ENCODE measurements around the gene ZNF654. TPM values are rescaled to one million over a fixed set of nuclear protein-coding genes. Genes with fewer than 3 reads are reported as not detected.

ZNF654 gene
- total RNA-seq, 1 donor from 2014 or later: 11.2 TPM

- H3K27ac Mint-ChIP-seq: no peak overlapping the region
- H3K9me3 Mint-ChIP-seq: peaks cover 5% of the 10 kb centered on the region
- intact Hi-C loops (cut with micrococcal nuclease): no loop called here
- ChIA-PET CTCF (no interaction called here), POLR2A (no interaction called here)
- H3K27me3 Mint-ChIP-seq: no peaks in the 10 kb centered on the region
- peaks cover 7% of the 10 kb centered on the region for H3K36me3 Mint-ChIP-seq (ENCODE audit: low read depth)
- DNase-seq (no peak), ATAC-seq (ENCODE audit: low read depth) (no peak)
- peaks cover 44% of the 10 kb centered on the region for H3K4me1 Mint-ChIP-seq
- H3K4me3 Mint-ChIP-seq: no peak overlapping the region
- TF ChIP-seq, protein P1, sequence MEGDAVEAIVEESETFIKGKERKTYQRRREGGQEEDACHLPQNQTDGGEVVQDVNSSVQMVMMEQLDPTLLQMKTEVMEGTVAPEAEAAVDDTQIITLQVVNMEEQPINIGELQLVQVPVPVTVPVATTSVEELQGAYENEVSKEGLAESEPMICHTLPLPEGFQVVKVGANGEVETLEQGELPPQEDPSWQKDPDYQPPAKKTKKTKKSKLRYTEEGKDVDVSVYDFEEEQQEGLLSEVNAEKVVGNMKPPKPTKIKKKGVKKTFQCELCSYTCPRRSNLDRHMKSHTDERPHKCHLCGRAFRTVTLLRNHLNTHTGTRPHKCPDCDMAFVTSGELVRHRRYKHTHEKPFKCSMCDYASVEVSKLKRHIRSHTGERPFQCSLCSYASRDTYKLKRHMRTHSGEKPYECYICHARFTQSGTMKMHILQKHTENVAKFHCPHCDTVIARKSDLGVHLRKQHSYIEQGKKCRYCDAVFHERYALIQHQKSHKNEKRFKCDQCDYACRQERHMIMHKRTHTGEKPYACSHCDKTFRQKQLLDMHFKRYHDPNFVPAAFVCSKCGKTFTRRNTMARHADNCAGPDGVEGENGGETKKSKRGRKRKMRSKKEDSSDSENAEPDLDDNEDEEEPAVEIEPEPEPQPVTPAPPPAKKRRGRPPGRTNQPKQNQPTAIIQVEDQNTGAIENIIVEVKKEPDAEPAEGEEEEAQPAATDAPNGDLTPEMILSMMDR (IDR thresholded peaks at IDR 0.05): no peak
These were observed 17.7 kb downstream of the ZNF654 start for GRCh38 chr3:88076712-88077111.

DNA sequence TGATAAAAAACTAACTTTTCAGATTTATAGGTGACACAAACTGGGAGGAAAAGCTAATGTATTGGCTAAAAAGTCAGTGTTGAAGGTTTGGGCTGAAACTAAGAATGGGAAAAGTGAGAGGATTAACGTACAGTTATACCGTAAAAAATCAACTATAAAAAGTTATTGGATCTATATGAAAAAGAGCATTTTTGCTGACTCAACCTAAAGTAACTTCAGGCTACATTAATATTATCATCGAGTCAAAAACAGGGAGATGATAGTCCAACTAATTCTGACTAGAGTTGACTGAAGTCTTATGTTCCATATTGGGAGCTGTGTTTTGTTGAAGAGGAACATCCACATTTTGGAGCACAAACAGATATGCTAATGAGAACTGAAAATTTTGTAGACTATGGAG lies 19.9 kb downstream of the ZNF654 start:
- POLR2A ChIA-PET: no interaction called here
- no peaks in the 10 kb centered on the region for H3K9me3 Mint-ChIP-seq

GRCh38 chr3:88082854-88083253 lies 23.8 kb downstream of the ZNF654 start:
- POLR2A ChIA-PET: interaction anchor here (0.8 kb wide), 1 partner anchor 24 kb away, joined by 3 read pairs; the partner anchor contains the start of genes CGGBP1 and ZNF654
- CTCF ChIA-PET: no interaction called here
- Mint-ChIP-seq H3K9me3 (no peaks in the 10 kb centered on the region), H3K36me3 (ENCODE audit: low read depth) (peaks cover 20% of the 10 kb centered on the region), H3K4me1 (peaks cover 15% of the 10 kb centered on the region), H3K27ac (no peak overlapping the region), H3K4me3 (no peak overlapping the region), H3K27me3 (no peaks in the 10 kb centered on the region)
- intact Hi-C loops (cut with micrococcal nuclease): no loop called here
- TF ChIP-seq, protein P1 (IDR thresholded peaks at IDR 0.05): no peak
- ATAC-seq (ENCODE audit: low read depth): no peak
- DNase-seq: no peak

More for the DNA sequence above, 19.9 kb downstream of the ZNF654 start:
- Mint-ChIP-seq H3K27ac (no peak overlapping the region), H3K4me1 (peaks cover 37% of the 10 kb centered on the region), H3K4me3 (no peak overlapping the region), H3K27me3 (no peaks in the 10 kb centered on the region), H3K36me3 (ENCODE audit: low read depth) (peaks cover 6% of the 10 kb centered on the region)
- DNase-seq (no peak), ATAC-seq (ENCODE audit: low read depth) (no peak)
- intact Hi-C loops (cut with micrococcal nuclease): loop anchor here (2.0 kb wide), 1 partner anchor 16 kb away; no protein-coding TSS in a partner anchor
- CTCF ChIA-PET: no interaction called here
- TF ChIP-seq, protein P1 (IDR thresholded peaks at IDR 0.05): no peak

DNA sequence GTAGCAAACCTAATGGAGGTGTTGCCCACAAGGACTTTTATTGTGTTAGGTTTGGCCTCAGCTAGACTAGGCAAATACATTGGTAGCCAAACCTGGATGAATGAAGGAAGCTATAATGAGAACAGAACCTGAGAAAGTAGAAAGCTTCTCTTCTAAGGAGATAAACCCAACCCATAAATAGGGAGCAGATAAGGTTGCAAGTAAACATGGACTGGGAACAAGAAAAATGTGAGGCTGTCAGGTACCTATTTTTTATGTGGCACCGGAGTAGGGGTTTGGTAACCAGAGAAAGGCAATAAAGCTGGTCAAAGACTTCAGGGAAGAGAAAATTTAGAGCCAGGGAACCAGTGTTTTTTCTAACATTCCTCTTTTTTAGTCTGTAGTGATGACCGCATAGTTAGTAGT lies 25.0 kb downstream of the ZNF654 start:
- H3K36me3 Mint-ChIP-seq (ENCODE audit: low read depth): peaks cover 24% of the 10 kb centered on the region
- POLR2A ChIA-PET: interaction anchor here (0.6 kb wide), 1 partner anchor 25 kb away, joined by 3 read pairs; the partner anchor contains the start of gene ZNF654

GRCh38 chr3:88090681-88091080 lies 31.6 kb downstream of the ZNF654 start:
- CTCF ChIA-PET: interaction anchor here (1.2 kb wide), 1 partner anchor 23 kb away, joined by 3 read pairs; no protein-coding TSS in a partner anchor
- TF ChIP-seq, protein P1 (IDR thresholded peaks at IDR 0.05): no peak
- Mint-ChIP-seq H3K27ac (no peak overlapping the region), H3K9me3 (peaks cover 5% of the 10 kb centered on the region), H3K36me3 (ENCODE audit: low read depth) (peaks cover 46% of the 10 kb centered on the region), H3K4me1 (no peaks in the 10 kb centered on the region), H3K27me3 (no peaks in the 10 kb centered on the region), H3K4me3 (no peak overlapping the region)
- POLR2A ChIA-PET: no interaction called here
- DNase-seq (no peak), ATAC-seq (ENCODE audit: low read depth) (no peak)
- intact Hi-C loops (cut with micrococcal nuclease): no loop called here

More for the DNA sequence above, 25.0 kb downstream of the ZNF654 start:
- DNase-seq (no peak), ATAC-seq (ENCODE audit: low read depth) (no peak)
- no peaks in the 10 kb centered on the region for H3K27me3 Mint-ChIP-seq
- no peak overlapping the region for H3K4me3 Mint-ChIP-seq
- no peaks in the 10 kb centered on the region for H3K9me3 Mint-ChIP-seq
- peaks cover 6% of the 10 kb centered on the region for H3K4me1 Mint-ChIP-seq
- intact Hi-C loops (cut with micrococcal nuclease): no loop called here
- TF ChIP-seq, protein P1 (IDR thresholded peaks at IDR 0.05): no peak
- H3K27ac Mint-ChIP-seq: no peak overlapping the region
- CTCF ChIA-PET: no interaction called here
